PC-9 (cell line): ENCODE results near the gene SLC8A2. TPM values are rescaled to one million over a fixed set of nuclear protein-coding genes. Genes with fewer than 3 reads are reported as not detected.

ENCODE experiments used
- BruUV-seq: library from RNA; stranded (reverse); fragments of 400-500 nt; replicated peaks from 2 replicates; lab custom pipeline; 2021; lab: Mats Ljungman, UMichigan
- CTCF ChIA-PET: fragments of 300-600 bp; sonication (Branson Sonifier 250); formaldehyde crosslinking; loops from one replicate; lab custom pipeline; 2022; ENCODE audit warnings: antibody characterized with exemption; lab: Charles Lee
- POLR2A ChIA-PET: fragments of 300-600 bp; sonication (Branson Sonifier 250); formaldehyde crosslinking; loops from one replicate; lab custom pipeline; 2022; ENCODE audit warnings: antibody characterized with exemption; ENCODE audit not compliant: unreplicated experiment; lab: Charles Lee
- DNase-seq, 2 experiments: peaks; one replicate each; pipeline versions ENCODE4 v3.0.0 to v3.0.0-alpha.2; 2015 to 2022; ENCODE audit warnings: mixed read lengths in 1 of 2
- H2AFZ ChIP-seq: fragments of 200-600 bp; sonication (generic); 2 replicates; pipeline ENCODE4 v1.8.1; 2017; ENCODE audit warnings: antibody characterized with exemption
- H3F3A ChIP-seq: fragments of 200-600 bp; sonication (generic); 2 replicates; pipeline ENCODE4 v1.8.1; 2017; ENCODE audit warnings: antibody characterized with exemption, mild to moderate bottlenecking, low read depth; ENCODE audit not compliant: insufficient read depth
- H3K27ac ChIP-seq: fragments of 200-600 bp; sonication (generic); 2 replicates; pipeline ENCODE4 v1.6.1; 2016; ENCODE audit warnings: mixed run types
- H3K27me3 ChIP-seq: fragments of 200-600 bp; sonication (generic); 2 replicates; pipeline ENCODE4 v1.6.1; 2016; ENCODE audit warnings: low read depth, mixed run types; ENCODE audit not compliant: insufficient read depth
- H3K36me3 ChIP-seq: fragments of 200-600 bp; sonication (generic); 2 replicates; pipeline ENCODE4 v1.6.1; 2016; ENCODE audit warnings: low read depth, mixed run types
- H3K4me1 ChIP-seq: fragments of 200-600 bp; sonication (generic); replicated peaks from 2 replicates; pipeline ENCODE4 v1.6.1; 2016; ENCODE audit warnings: mixed run types; ENCODE audit not compliant: insufficient read depth
- H3K4me2 ChIP-seq: fragments of 200-600 bp; sonication (generic); 2 replicates; pipeline ENCODE4 v1.6.1; 2017; ENCODE audit warnings: mixed run types
- H3K4me3 ChIP-seq: fragments of 200-600 bp; sonication (generic); 2 replicates; pipeline ENCODE4 v1.6.1; 2016; ENCODE audit warnings: mixed run types
- H3K79me2 ChIP-seq: fragments of 200-600 bp; sonication (generic); 2 replicates; pipeline ENCODE4 v1.6.1; 2017; ENCODE audit warnings: low read depth, mixed run types
- H3K9me2 ChIP-seq: fragments of 200-600 bp; sonication (generic); 2 replicates; pipeline ENCODE4 v1.8.1; 2017; ENCODE audit warnings: mild to moderate bottlenecking; ENCODE audit not compliant: insufficient read depth
- H3K9me3 ChIP-seq: fragments of 200-600 bp; sonication (generic); 2 replicates; pipeline ENCODE4 v1.8.1; 2016; ENCODE audit warnings: low read depth; ENCODE audit not compliant: insufficient read depth
- H4K20me1 ChIP-seq: fragments of 200-600 bp; sonication (generic); 2 replicates; pipeline ENCODE4 v1.8.1; 2017; ENCODE audit not compliant: insufficient read depth
- CTCF ChIP-seq: fragments of 200-600 bp; sonication (generic); conservative IDR thresholded peaks from 2 replicates; pipeline ENCODE4 v1.6.1; 2017; ENCODE audit warnings: mixed run types, antibody characterized with exemption, mild to moderate bottlenecking, moderate library complexity
- EZH2 ChIP-seq: fragments of 200-600 bp; sonication (generic); IDR thresholded peaks from 2 replicates; pipeline ENCODE4 v1.8.0; 2017; ENCODE audit warnings: antibody characterized with exemption, low read depth
- intact Hi-C: fragments of 100-400 bp; cut with micrococcal nuclease; formaldehyde crosslinking; loops from one replicate; pipeline ENCODE4 v1.10.0; 2022; ENCODE audit not compliant: unreplicated experiment
- total RNA-seq: library from RNA; stranded (reverse); gene quantifications from 2 replicates; pipeline ENCODE4 v1.2.3, GENCODE V29; 2021

The SLC8A2 gene
- total RNA-seq, 1 experiment from 2014 or later, result not detected

- no peaks in the 10 kb centered on the region for H3K9me2 ChIP-seq
- peaks cover 46% of the 10 kb centered on the region for H3K27me3 ChIP-seq
- H3K4me2 ChIP-seq, result no peak overlapping the region
- no peak overlapping the region for H3K4me3 ChIP-seq
- POLR2A ChIA-PET, result interaction anchor here (0.8 kb wide), 1 partner anchor 26 kb away, joined by 6 read pairs; no protein-coding TSS in a partner anchor
- CTCF ChIA-PET, result no interaction called here
- no peaks in the 10 kb centered on the region for H3K4me1 ChIP-seq
- TF ChIP-seq EZH2, result no peak
- TF ChIP-seq CTCF, result no peak
- no peaks in the 10 kb centered on the region for H3K9me3 ChIP-seq
- H3K27ac ChIP-seq, result no peak overlapping the region
- no peaks in the 10 kb centered on the region for H3F3A ChIP-seq
- intact Hi-C loops, result no loop called here
- no peaks in the 10 kb centered on the region for H3K36me3 ChIP-seq
- BruUV-seq, result no TSS peak
- no peaks in the 10 kb centered on the region for H3K79me2 ChIP-seq
- H2AFZ ChIP-seq, result no peak overlapping the region
- no peaks in the 10 kb centered on the region for H4K20me1 ChIP-seq
- no peak for DNase-seq
These were observed 69.2 kb downstream of the SLC8A2 start for GRCh38 chr19:47402504-47402903.

GRCh38 chr19:47398707-47399597 is 72.7 kb downstream of the SLC8A2 start:
- Histone ChIP-seq H3K36me3 (no peaks in the 10 kb centered on the region), H2AFZ (no peak overlapping the region), H3K9me2 (no peaks in the 10 kb centered on the region), H3K27me3 (peaks cover 24% of the 10 kb centered on the region), H3K4me3 (no peak overlapping the region), H3K27ac (no peak overlapping the region), H3K4me1 (no peaks in the 10 kb centered on the region), H3K4me2 (no peak overlapping the region), H3F3A (no peaks in the 10 kb centered on the region), H3K79me2 (no peaks in the 10 kb centered on the region), H3K9me3 (no peaks in the 10 kb centered on the region), H4K20me1 (no peaks in the 10 kb centered on the region)
- no peak for DNase-seq
- TF ChIP-seq CTCF (no peak), EZH2 (no peak)
- BruUV-seq, result no TSS peak
- CTCF ChIA-PET, result interaction anchor here (0.6 kb wide), 1 partner anchor 80 kb away, joined by 11 read pairs; no protein-coding TSS in a partner anchor
- POLR2A ChIA-PET, result no interaction called here
- intact Hi-C loops, result no loop called here

- H3K4me2 ChIP-seq, result no peak overlapping the region
- H2AFZ ChIP-seq, result no peak overlapping the region
These were observed 80.0 kb downstream of the SLC8A2 start for GRCh38 chr19:47391510-47392223.

More at GRCh38 chr19:47391510-47392223, 80.0 kb downstream of the SLC8A2 start:
- Histone ChIP-seq H3K79me2 (no peaks in the 10 kb centered on the region), H3K4me1 (no peaks in the 10 kb centered on the region), H3K4me3 (no peak overlapping the region), H3F3A (no peaks in the 10 kb centered on the region; the same call in 1 of the 2 replicates), H4K20me1 (no peaks in the 10 kb centered on the region), H3K9me3 (no peaks in the 10 kb centered on the region), H3K27ac (no peak overlapping the region), H3K9me2 (no peaks in the 10 kb centered on the region), H3K27me3 (peaks cover 2% of the 10 kb centered on the region; the same call in 1 of the 2 replicates), H3K36me3 (no peaks in the 10 kb centered on the region)
- BruUV-seq, result no TSS peak
- peak; percentile 97 for TF ChIP-seq CTCF
- no peak for TF ChIP-seq EZH2
- intact Hi-C loops, result loop anchor here (2.0 kb wide), 1 partner anchor 95 kb away; no protein-coding TSS in a partner anchor
- ChIA-PET POLR2A (no interaction called here), CTCF (interaction anchor here (0.9 to 1.1 kb wide), 3 partner anchors 36 to 42 kb away, joined by 3 to 5 read pairs (median 4); partner anchors contain the start of gene DHX34)
- peak; percentile 49 to 73 for DNase-seq
